Transverse colon (tissue), 4 donors: ENCODE data around the gene SNN. TPM values are rescaled to one million over a fixed set of nuclear protein-coding genes. Genes with fewer than 3 reads are reported as not detected.

ENCODE experiments used
- DNase-seq: peaks from one replicate; pipeline ENCODE4 v3.0.0-alpha.2; 2019
- H3K27ac ChIP-seq, 4 donors: fragments of 200-600 bp; sonication (generic); 2 replicates each; pipeline ENCODE4 v1.5.1; 2016 to 2018; ENCODE audit warnings: inconsistent platforms in 4 of 4
- H3K27me3 ChIP-seq: fragments of 200-600 bp; sonication (generic); 2 replicates; pipeline ENCODE4 v1.5.1; 2017; ENCODE audit warnings: inconsistent platforms
- H3K36me3 ChIP-seq, 4 donors: fragments of 200-600 bp; sonication (generic); 2 replicates each; pipeline ENCODE4 v1.5.1; 2017 to 2019; ENCODE audit warnings: inconsistent platforms in 4 of 4
- H3K4me1 ChIP-seq, 4 donors: fragments of 200-600 bp; sonication (generic); 2 replicates each; pipeline ENCODE4 v1.5.1; 2017 to 2020; ENCODE audit warnings: inconsistent platforms in 4 of 4
- H3K4me3 ChIP-seq, 4 donors: fragments of 200-600 bp; sonication (generic); 1 replicate in 1 of 4; 2 replicates in 3 of 4; pipeline versions ENCODE4 v1.5.1 to v1.6.1; 2017 to 2019; ENCODE audit warnings: inconsistent platforms in 4 of 4
- H3K9me3 ChIP-seq, 2 donors: fragments of 200-600 bp; sonication (generic); 2 replicates each; pipeline ENCODE4 v1.5.1; 2017 to 2019; ENCODE audit warnings: inconsistent platforms in 2 of 2
- EP300 ChIP-seq: sonication (generic); formaldehyde crosslinking; IDR thresholded peaks from one replicate; pipeline ENCODE4 v1.6.1; 2017; ENCODE audit warnings: antibody characterized with exemption, low read depth
- POLR2A ChIP-seq: fragments of 450-650 bp; IDR thresholded peaks from one replicate; pipeline ENCODE4 v1.6.1; 2016; ENCODE audit warnings: antibody characterized with exemption, mild to moderate bottlenecking, moderate library complexity
- POLR2AphosphoS5 ChIP-seq, 3 donors: sonication (generic); formaldehyde crosslinking; IDR thresholded peaks; one replicate each; pipeline ENCODE4 v1.6.1; 2016; ENCODE audit warnings: antibody characterized with exemption in 3 of 3
- WGBS, 2 donors: methylation state at CpG; one replicate each; pipeline ENCODE4 v1.1.5; 2018; ENCODE audit warnings: low coverage in 1 of 2; 5-methylcytosine and 5-hydroxymethylcytosine counted together
- in situ Hi-C, 4 donors: fragments of 200-750 bp; cut with MboI; loops; one replicate each; pipeline versions ENCODE4 v1.15.0 to v1.15.1; 2017; ENCODE audit warnings: low sequenced_read_pairs in 3 of 4, low pct_ligation_motif_present in 1 of 4, low pct_unique_long_range_greater_than_20kb in 1 of 4
- intact Hi-C: fragments of 100-400 bp; cut with DNase I; formaldehyde crosslinking; loops from one replicate; pipeline ENCODE4 v1.15.1; 2023; ENCODE audit warnings: low total_unique reads
- total RNA-seq, 4 donors: library from RNA; depleted of rRNA; stranded (reverse); fragments of >200 nt; gene quantifications; one replicate each; pipeline ENCODE4 v1.1.0, GENCODE V29; 2016
- TF ChIP-seq, protein P1 (sequence below), 5 experiments: fragments of 200-600 bp in 3 of 5; fragments of 450-650 bp in 2 of 5; sonication (generic) in 3 of 5; IDR thresholded peaks; 1 replicate in 2 of 5; 2 replicates in 3 of 5; pipeline ENCODE4 v1.5.1; 2016 to 2017; ENCODE audit warnings: antibody characterized with exemption in 5 of 5, inconsistent platforms in 3 of 5, mild to moderate bottlenecking in 2 of 5, moderate library complexity in 1 of 5

SNN gene
- total RNA-seq, 4 donors from 2014 or later, result 4.9 to 12.3 (median 8.6) TPM

DNA sequence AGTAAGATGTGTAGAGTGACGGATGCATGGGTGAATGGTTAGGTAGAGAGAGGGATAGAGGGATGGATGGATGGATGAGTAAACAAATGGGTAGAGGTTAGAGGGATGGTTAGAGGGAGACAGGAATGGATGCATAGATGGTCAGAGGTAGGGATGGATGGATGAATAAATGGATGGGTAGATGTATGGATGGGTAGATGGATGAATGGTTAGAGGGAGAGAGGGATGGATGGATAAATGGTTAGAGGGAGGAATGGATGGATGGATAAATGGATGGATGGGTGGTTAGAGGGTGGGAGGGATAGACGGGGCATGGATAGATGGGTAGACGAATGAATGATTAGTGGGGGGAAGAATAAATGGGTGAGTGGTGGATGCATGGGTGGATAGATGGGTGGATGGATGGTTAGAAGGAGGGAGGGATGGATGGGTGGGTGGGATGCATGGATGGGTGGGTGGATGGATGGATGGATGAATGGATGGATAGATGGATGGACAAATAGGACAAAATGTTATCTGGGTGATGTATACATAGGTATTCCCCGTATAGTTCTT, 29.2 kb upstream of the SNN start:
- no peaks in the 10 kb centered on the region for H3K27me3 ChIP-seq
- no peaks in the 10 kb centered on the region for H3K36me3 ChIP-seq
- intact Hi-C loops (no loop called here), in situ Hi-C loops (loop anchor here in 1 of 4 donors (25.0 kb wide), 1 partner anchor 227 kb away; no protein-coding TSS in a partner anchor)
- DNase-seq, result no peak
- TF ChIP-seq POLR2A, result no peak
- TF ChIP-seq EP300, result no peak
- TF ChIP-seq POLR2AphosphoS5 (IDR thresholded peaks at IDR 0.05), result no peak
- TF ChIP-seq, protein P1, sequence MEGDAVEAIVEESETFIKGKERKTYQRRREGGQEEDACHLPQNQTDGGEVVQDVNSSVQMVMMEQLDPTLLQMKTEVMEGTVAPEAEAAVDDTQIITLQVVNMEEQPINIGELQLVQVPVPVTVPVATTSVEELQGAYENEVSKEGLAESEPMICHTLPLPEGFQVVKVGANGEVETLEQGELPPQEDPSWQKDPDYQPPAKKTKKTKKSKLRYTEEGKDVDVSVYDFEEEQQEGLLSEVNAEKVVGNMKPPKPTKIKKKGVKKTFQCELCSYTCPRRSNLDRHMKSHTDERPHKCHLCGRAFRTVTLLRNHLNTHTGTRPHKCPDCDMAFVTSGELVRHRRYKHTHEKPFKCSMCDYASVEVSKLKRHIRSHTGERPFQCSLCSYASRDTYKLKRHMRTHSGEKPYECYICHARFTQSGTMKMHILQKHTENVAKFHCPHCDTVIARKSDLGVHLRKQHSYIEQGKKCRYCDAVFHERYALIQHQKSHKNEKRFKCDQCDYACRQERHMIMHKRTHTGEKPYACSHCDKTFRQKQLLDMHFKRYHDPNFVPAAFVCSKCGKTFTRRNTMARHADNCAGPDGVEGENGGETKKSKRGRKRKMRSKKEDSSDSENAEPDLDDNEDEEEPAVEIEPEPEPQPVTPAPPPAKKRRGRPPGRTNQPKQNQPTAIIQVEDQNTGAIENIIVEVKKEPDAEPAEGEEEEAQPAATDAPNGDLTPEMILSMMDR (IDR thresholded peaks at IDR 0.05), result no peak
- peaks cover 5 to 41% (median 19%) of the 10 kb centered on the region in 4 donors for H3K4me1 ChIP-seq
- H3K9me3 ChIP-seq, result no peaks in the 10 kb centered on the region
- no peak overlapping the region for H3K4me3 ChIP-seq
- peak overlapping the region in 1 of 4 donors; percentile 80 for H3K27ac ChIP-seq
- WGBS, 2 donors, result 43 to 48% methylated on average over 4 of the region's 4 CpGs

DNA sequence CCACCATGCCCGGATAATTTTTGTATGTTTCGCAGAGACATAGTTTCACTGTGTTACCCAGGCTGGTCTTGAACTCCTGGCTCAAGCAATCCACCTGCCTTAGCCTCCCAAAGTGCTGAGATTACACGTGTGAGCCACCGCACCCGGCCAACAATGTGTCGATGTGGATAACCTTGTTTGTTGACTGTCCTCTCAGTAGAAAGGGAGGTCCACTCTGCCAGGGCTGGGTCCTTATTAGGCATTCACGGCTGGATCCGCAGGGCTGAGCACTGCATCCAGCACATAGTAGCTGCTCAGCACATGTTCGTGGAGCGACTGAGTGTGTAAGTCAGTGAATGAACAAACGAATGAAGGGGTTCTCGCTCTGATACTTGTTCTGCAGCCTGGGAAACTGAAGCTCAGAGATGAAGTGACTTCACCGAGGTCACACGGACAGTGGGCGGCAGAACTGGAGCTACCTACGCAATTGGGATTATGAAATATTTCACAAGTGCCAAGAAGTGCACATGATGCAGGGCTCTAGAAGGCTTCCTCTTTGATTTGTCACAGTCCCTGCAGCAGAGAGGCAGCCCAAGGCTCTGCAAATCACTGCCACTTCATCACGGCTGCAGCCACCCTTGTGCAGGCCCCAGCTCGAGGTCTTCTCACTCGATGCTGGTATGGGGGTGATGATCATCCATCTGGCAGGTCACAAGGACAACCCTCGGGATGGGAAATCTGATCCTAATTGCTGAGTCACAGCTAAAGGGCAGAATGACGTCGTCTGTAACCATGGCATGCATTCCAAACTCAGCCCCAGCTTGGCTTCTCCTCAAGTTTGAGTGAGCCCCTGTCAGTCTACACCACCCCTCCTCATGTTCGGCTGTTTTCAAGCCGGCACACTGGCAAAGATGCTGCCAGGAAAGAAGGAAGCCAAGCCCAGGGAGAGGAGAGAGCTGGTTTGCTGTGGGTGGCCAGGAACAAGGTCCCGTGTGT, 28.0 kb upstream of the SNN start:
- no peaks in the 10 kb centered on the region for H3K36me3 ChIP-seq
- peaks cover 5 to 30% (median 17%) of the 10 kb centered on the region in 4 donors for H3K4me1 ChIP-seq
- 60 to 65% methylated on average over 5 to 25 of the region's 25 CpGs for WGBS, 2 donors
- intact Hi-C loops (loop anchor here (5.0 kb wide), 1 partner anchor 103 kb away; no protein-coding TSS in a partner anchor), in situ Hi-C loops (loop anchor here (5.0 to 25.0 kb wide), 6 partner anchors 95 to 235 kb away; a partner anchor contains a TSS)
- H3K27ac ChIP-seq, result peak overlapping the region; percentile 71 to 83 (median 79)
- TF ChIP-seq POLR2AphosphoS5 (IDR thresholded peaks at IDR 0.05) (peak in 2 of 3 donors; percentile 75 to 81), EP300 (no peak), POLR2A (peak; percentile 41)
- TF ChIP-seq, protein P1 (IDR thresholded peaks at IDR 0.05), result no peak
- no peaks in the 10 kb centered on the region for H3K27me3 ChIP-seq
- no peak overlapping the region for H3K4me3 ChIP-seq
- no peaks in the 10 kb centered on the region for H3K9me3 ChIP-seq
- peak; percentile 62 for DNase-seq

DNA sequence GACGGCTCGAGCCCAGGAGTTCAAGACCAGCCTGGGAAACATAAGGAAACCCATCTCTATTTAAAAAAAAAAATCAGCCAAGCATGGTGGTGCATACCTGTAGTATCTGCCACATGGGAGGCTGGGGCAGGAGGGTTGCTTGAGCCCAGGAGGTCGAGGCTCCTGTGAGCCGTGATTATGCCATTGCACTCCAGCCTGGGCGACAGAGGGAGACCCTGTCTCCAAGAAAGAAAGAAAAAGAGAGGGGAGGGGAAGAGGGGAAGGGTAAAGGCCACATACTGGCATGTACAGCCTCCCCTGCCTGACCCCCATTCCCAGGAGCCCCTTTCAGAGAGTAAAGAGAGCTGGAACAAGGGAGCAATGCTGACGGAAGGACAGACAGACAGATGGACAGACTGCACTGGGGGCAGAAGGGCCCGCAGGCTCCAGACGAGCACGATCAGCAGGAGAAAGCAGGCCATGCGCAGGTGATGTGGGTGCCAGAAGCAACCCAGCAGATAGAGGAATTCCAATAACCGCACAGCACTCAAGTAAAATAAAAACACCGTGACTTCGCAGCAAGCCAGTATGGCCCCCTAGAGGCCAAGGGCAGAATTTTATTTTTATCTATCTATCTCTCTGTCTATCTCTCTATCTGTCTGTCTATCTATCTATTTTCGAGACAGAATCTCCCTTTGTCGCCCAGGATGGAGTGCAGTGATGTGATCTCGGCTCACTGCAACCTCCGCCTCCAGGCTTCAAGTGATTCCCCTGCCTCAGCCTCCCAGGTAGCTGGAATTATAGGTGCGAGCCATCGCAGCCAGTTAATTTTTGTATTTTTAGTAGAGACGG, 27.1 kb upstream of the SNN start:
- 14 to 42% methylated on average over 4 to 20 of the region's 20 CpGs for WGBS, 2 donors
- Histone ChIP-seq H3K36me3 (no peaks in the 10 kb centered on the region), H3K9me3 (no peaks in the 10 kb centered on the region), H3K4me1 (peaks cover 5 to 21% (median 9%) of the 10 kb centered on the region in 4 donors), H3K4me3 (no peak overlapping the region), H3K27me3 (no peaks in the 10 kb centered on the region), H3K27ac (peak overlapping the region; percentile 71 to 83 (median 79))
- in situ Hi-C loops (loop anchor here (5.0 to 25.0 kb wide), 6 partner anchors 96 to 236 kb away; a partner anchor contains a TSS), intact Hi-C loops (loop anchor here (5.0 kb wide), 1 partner anchor 104 kb away; no protein-coding TSS in a partner anchor)
- DNase-seq, result no peak
- TF ChIP-seq, protein P1 (IDR thresholded peaks at IDR 0.05), result peak; percentile 84 to 90 (median 86)
- no peak for TF ChIP-seq POLR2A
